ENCODE results near the gene PTGES2.

PTGES2 gene

GRCh38 chr9:128153060-128153946 is 25.8 kb upstream of the PTGES2 start:
- no peak for DNase-seq

- no peak for DNase-seq
Measured at GRCh38 chr9:128152133-128153059, 24.9 kb upstream of the PTGES2 start.

- DNase-seq: no peak
Measured at GRCh38 chr9:128151309-128152132, 24.0 kb upstream of the PTGES2 start.

GRCh38 chr9:128150594-128151308 is 23.2 kb upstream of the PTGES2 start:
- no peak for DNase-seq

GRCh38 chr9:128149951-128150593 is 22.5 kb upstream of the PTGES2 start:
- no peak for DNase-seq

GRCh38 chr9:128149001-128149701 is 21.6 kb upstream of the PTGES2 start, which contains the start of gene LCN2:
TSS of gene LCN2 (plus strand) at chr9:128149453. CDS start at chr9:128149526, 73 bp downstream.
- DNase-seq: no peak

GRCh38 chr9:128148509-128149000 is 21.0 kb upstream of the PTGES2 start:
- DNase-seq: no peak

GRCh38 chr9:128146591-128147120 is 19.1 kb upstream of the PTGES2 start:
- DNase-seq: no peak

GRCh38 chr9:128145951-128146351 is 18.4 kb upstream of the PTGES2 start:
- no peak for DNase-seq

GRCh38 chr9:128145536-128145935 is 18.0 kb upstream of the PTGES2 start:
- DNase-seq: no peak

GRCh38 chr9:128144239-128145181 is 17.0 kb upstream of the PTGES2 start:
- DNase-seq: no peak

GRCh38 chr9:128143525-128144238 is 16.2 kb upstream of the PTGES2 start:
- DNase-seq: no peak

GRCh38 chr9:128142596-128142995 is 15.1 kb upstream of the PTGES2 start:
- DNase-seq: no peak

GRCh38 chr9:128142061-128142460 is 14.5 kb upstream of the PTGES2 start:
- DNase-seq: no peak

GRCh38 chr9:128141604-128142003 is 14.1 kb upstream of the PTGES2 start:
- no peak for DNase-seq

GRCh38 chr9:128139621-128140020 is 12.1 kb upstream of the PTGES2 start:
- DNase-seq: no peak

GRCh38 chr9:128138001-128138400 is 10.5 kb upstream of the PTGES2 start:
- DNase-seq: no peak

All from stimulated activated CD4-positive, alpha-beta T cell treated with anti-CD3 and anti-CD28 coated beads, Interleukin-2, amount 100 ng/mL, for 48 hours (primary cell).